ENCODE results near the gene FAM156A. TPM values are rescaled to one million over a fixed set of nuclear protein-coding genes. Genes with fewer than 3 reads are reported as not detected.
A peak's percentile ranks its signal among the peaks of the same experiment; 100 is the strongest.
"Not testable (repeated sequence)": the region's sequence is repeated elsewhere in the genome, so short reads cannot be mapped to it uniquely, and the experiment has no call there.

FAM156A gene
- total RNA-seq, 3 donors from 2014 or later: 17.0 to 22.4 (median 22.2) TPM

DNA sequence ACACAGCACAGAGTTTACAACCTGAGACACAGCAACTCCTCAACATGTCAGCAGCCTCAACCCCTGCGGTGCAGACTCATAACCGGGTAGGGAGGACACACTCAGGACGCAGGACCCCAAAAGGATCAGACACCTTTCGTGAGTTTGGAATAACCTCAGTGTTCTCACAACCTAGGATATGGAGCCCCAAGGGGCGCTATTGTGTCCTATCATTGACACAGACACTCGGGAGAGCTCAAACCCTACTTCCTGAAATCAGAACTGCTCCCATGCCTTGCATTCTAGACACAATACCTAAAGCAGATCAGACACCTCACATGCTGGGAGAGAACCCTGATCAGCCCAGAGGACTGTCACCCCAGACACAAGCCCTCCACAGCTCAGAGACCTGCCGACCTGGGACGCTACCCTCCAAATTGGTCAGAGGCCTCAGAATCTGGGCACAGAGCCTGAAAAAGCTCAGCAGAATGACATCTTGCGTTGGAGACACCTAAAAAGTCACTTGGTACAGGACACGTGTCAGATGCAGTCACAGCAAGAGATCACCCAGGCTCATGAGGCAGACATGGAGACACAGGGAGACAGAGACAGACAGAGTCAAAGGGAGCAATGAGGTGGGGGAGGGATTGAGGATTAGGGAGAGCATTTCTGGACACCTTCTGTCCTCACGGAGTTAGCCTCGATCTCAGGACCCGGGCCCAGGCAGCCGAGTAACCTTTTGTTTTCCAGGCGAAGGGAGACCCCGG, 8.8 kb upstream of the FAM156A start:
- H3K4me1 ChIP-seq (ENCODE audit: low read depth); DNase-seq; intact Hi-C loops (cut with DNase I, micrococcal nuclease); H3K4me3 ChIP-seq; H3K36me3 ChIP-seq (ENCODE audit: low read depth); ATAC-seq; H3K9me3 ChIP-seq: not testable (repeated sequence)

DNA sequence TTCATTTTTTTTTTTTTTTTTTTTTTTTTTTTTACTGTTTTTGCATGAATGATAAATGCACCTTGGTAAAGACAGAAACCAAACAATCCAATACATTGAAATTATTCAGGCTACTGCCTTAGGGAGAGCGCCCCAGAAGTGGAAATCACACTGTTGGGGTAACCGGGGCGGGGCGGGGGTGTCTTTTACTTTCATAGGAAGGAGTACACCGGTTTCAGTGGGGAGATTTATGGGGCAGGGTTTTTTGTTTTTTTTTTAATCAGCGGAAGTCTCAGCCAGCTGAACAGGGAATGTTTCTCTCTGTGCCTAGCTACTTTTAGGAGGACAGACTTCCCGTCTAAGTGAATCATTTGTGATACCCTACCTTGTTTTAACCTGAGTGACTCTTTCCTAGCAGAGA, 643 bp upstream of the FAM156A start:
- ATAC-seq; intact Hi-C loops (cut with DNase I, micrococcal nuclease); H3K9me3 ChIP-seq; H3K36me3 ChIP-seq (ENCODE audit: low read depth); DNase-seq; H3K4me1 ChIP-seq (ENCODE audit: low read depth); H3K4me3 ChIP-seq: not testable (repeated sequence)

DNA sequence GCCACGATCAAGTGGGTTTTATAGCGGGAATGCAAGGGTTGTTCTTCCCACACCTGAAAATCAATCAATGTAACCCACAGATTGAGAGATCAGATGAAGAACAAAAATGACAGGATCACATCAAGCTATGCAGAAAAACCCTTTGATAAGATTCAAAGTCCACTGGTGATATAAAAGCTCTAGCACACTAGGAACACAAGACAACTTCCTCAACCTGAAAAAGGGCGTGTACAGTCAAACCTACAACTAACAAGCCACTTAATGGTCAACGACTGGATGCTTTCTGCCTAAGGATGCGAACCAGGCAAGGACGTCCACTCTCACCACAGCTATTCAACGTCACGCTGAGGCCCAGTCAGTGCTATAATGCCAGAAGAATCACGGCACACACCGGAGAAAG, 8.4 kb downstream of the FAM156A start:
- intact Hi-C loops (cut with DNase I, micrococcal nuclease); H3K9me3 ChIP-seq; DNase-seq; H3K4me1 ChIP-seq (ENCODE audit: low read depth); H3K4me3 ChIP-seq; H3K36me3 ChIP-seq (ENCODE audit: low read depth): not testable (repeated sequence)
- peak; percentile 87 for ATAC-seq

DNA sequence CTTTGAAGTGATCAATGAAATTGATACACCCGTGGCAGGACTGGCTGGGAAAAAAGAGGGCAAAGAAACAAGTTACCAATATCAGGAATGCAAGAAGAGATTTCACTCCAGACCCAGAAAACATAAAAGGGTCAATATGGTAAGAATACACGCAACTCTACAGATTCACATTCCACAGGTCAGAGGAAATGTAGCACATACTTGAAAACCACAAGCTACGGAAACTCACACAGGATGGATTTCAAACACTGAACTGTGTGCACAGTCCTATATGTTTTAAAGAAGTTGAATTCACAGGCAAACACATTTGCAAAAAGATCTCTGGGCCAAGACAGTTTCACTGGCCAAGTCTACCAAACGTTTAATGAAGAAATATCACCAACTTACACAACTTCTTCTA, 9.0 kb downstream of the FAM156A start:
- H3K4me3 ChIP-seq; intact Hi-C loops (cut with DNase I, micrococcal nuclease); ATAC-seq; H3K9me3 ChIP-seq; H3K4me1 ChIP-seq (ENCODE audit: low read depth); H3K36me3 ChIP-seq (ENCODE audit: low read depth); DNase-seq: not testable (repeated sequence)

DNA sequence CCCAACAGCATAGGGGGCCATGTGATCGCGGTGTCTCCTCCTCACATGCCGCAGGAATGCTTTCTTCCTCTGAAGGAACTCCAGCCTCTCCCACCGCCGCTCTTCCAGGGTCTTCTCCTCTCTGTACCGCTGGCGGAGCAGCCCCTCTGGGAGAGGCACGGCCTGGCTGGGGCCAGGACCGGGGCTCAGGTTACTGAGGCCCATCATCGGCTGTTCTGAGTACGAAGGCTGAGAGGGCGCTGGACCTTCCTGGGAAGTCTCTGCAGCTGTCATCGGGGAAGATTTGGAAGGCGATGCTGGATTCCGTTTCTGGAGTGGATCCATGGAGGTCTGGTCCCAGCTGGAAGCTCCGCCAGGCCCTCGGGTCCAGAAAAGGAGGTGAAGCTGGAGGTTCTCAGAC, 10.1 kb downstream of the FAM156A start:
- H3K9me3 ChIP-seq; H3K4me1 ChIP-seq (ENCODE audit: low read depth); intact Hi-C loops (cut with DNase I, micrococcal nuclease); H3K4me3 ChIP-seq; DNase-seq; ATAC-seq; H3K36me3 ChIP-seq (ENCODE audit: low read depth): not testable (repeated sequence)

DNA sequence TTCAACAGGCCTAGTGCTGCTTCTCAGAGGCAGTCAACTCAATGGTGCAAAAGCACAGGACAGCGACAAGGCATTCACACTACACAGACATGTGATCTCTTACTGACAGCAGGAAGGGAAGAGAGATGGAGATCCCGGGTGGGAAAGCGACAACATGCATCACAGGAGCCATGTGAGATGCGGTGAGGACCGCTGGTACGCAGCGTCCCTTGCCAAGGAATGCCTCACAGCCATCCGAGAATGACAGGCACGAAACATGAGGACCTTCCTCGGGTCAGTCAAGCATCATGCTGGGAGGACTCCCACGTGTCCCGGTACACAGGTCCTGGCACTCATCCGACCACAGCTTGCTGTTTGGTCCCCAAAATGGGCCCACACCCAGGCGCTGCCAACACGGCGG, 10.8 kb downstream of the FAM156A start:
- H3K36me3 ChIP-seq (ENCODE audit: low read depth); H3K4me1 ChIP-seq (ENCODE audit: low read depth); H3K9me3 ChIP-seq; DNase-seq; intact Hi-C loops (cut with DNase I, micrococcal nuclease); H3K4me3 ChIP-seq; ATAC-seq: not testable (repeated sequence)

DNA sequence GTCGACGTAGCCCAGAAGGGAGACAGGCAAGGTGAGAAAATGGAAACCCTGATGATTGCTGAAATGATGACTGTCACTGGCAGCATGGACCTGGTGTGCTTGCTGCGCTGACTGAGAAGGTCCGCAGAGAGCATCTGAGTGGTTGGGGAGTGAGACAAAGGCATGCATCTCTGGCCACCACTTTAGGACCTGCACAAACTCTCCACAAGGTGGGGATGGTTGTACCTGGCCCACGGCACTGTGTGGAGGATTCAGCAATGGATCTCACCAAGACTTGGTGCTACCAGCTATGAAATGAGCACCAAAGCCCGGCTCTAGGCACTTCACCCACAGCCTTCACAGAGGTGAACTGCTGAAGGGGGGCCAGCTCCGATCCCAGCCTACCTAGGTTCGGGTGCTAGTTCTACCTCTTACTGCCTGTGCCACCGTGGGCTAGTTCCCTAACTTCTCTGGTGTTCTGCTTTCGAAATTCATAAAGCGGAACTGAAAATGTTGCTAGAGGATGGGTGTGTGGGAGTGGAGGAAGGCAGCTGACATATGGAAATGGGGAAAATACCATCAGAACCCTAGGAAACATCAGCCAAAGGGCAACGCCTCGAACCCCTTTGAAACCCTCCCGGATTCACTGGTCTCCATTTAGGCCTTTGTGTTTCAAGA, 12.4 kb downstream of the FAM156A start:
- intact Hi-C loops (cut with DNase I, micrococcal nuclease); H3K9me3 ChIP-seq; H3K4me1 ChIP-seq (ENCODE audit: low read depth); H3K4me3 ChIP-seq; DNase-seq; H3K36me3 ChIP-seq (ENCODE audit: low read depth); ATAC-seq: not testable (repeated sequence)

DNA sequence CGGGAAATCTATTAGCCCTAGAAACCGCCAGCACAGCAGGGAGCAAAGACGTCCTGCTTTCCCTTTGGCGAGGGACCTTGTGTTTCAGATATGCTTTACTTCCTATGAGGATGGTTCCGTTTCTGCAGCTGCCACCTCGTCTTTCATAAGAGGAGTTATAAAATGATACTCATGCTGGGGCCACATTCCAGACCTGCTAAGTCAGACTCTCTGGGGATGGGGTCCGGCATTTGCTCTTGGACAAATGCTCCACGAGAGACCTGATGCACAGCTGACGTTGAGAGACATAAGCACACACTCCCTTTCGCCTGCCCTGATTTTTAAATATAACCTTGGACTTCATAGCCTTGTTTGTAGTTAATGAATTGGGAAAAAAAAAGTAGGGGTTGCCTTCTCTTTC, 16.6 kb downstream of the FAM156A start:
- intact Hi-C loops (cut with DNase I, micrococcal nuclease): not testable (repeated sequence)

DNA sequence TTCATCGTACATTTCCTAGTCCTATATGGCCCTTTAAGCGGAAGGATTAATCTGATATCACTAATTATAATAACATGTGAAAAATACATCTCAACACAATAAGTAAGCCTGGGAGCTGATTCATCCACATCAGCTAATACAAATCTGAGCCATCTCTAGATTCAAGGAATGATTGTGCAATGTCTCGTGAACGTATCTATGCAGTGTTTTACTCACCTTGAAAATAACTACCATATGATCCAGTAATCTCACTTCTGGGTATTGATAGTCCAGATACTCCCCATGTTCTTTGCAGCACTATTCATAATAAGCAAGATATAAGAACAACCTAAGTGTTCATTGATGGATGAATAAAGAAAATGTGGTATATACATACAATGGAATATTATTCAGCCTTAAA, 17.6 kb downstream of the FAM156A start:
- H3K9me3 ChIP-seq; intact Hi-C loops (cut with DNase I, micrococcal nuclease); H3K4me1 ChIP-seq (ENCODE audit: low read depth); ATAC-seq; H3K4me3 ChIP-seq; H3K36me3 ChIP-seq (ENCODE audit: low read depth); DNase-seq: not testable (repeated sequence)

More for the DNA sequence above, 16.6 kb downstream of the FAM156A start:
- ATAC-seq; H3K36me3 ChIP-seq (ENCODE audit: low read depth); H3K9me3 ChIP-seq; H3K4me3 ChIP-seq; DNase-seq; H3K4me1 ChIP-seq (ENCODE audit: low read depth): not testable (repeated sequence)

DNA sequence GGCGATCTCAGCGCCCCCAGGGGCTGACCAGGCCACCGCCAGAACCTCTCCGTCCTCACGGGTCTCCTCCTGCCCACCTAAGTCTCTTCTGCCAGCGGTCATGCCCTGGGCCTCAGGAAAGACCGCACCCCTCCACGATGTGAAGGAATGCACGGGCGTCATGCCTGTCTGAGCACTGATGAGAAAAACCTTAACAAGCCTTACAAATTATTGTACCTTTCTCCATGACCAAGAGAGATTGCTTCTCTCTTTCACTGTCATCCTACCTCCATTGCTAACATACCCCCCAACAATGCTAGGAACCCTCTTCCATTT, 22.9 kb downstream of the FAM156A start:
- peak overlapping the region; percentile 30 for H3K4me3 ChIP-seq
- intact Hi-C loops (cut with DNase I, micrococcal nuclease); DNase-seq; H3K4me1 ChIP-seq (ENCODE audit: low read depth); H3K36me3 ChIP-seq (ENCODE audit: low read depth); H3K9me3 ChIP-seq: not testable (repeated sequence)
- peak; percentile 23 for ATAC-seq
